Ascending aorta (tissue), 2 donors: ENCODE data around the gene LHPP. TPM values are rescaled to one million over a fixed set of nuclear protein-coding genes. Genes with fewer than 3 reads are reported as not detected.

Experiments
- DNase-seq, 2 donors: peaks; one replicate each; pipeline ENCODE4 v3.0.0-alpha.2; 2019; ENCODE audit warnings: low spot score in 2 of 2
- H3K27ac ChIP-seq, 2 donors: fragments of 200-600 bp; sonication (generic); one replicate each; pipeline ENCODE4 v1.5.1; 2016 to 2017; ENCODE audit warnings: mild to moderate bottlenecking in 1 of 2
- H3K27me3 ChIP-seq: fragments of 200-600 bp; sonication (generic); one replicate; pipeline ENCODE4 v1.5.1; 2017
- H3K36me3 ChIP-seq, 2 donors: fragments of 200-600 bp; sonication (generic); one replicate each; pipeline ENCODE4 v1.5.1; 2016
- H3K4me1 ChIP-seq, 2 donors: fragments of 200-600 bp; sonication (generic); one replicate each; pipeline ENCODE4 v1.5.1; 2016 to 2017; ENCODE audit warnings: mild to moderate bottlenecking in 1 of 2
- H3K4me3 ChIP-seq, 2 donors: fragments of 200-600 bp; sonication (generic); one replicate each; pipeline ENCODE4 v1.5.1; 2016 to 2017; ENCODE audit warnings: mild to moderate bottlenecking in 1 of 2
- H3K9me3 ChIP-seq, 2 donors: fragments of 200-600 bp; sonication (generic); one replicate each; pipeline ENCODE4 v1.5.1; 2016
- intact Hi-C: fragments of 100-400 bp; cut with DNase I; formaldehyde crosslinking; loops from one replicate; pipeline ENCODE4 v1.15.1; 2023
- total RNA-seq: library from RNA; depleted of rRNA; stranded (reverse); fragments of >200 nt; gene quantifications from one replicate; pipeline ENCODE4 v1.1.0, GENCODE V29; 2016
- TF ChIP-seq, protein P1 (sequence below), 3 experiments: fragments of 200-600 bp in 2 of 3; fragments of 450-650 bp in 1 of 3; sonication (generic) in 2 of 3; IDR thresholded peaks; one replicate each; pipeline ENCODE4 v1.5.1; 2016 to 2019; ENCODE audit warnings: antibody characterized with exemption in 3 of 3, mild to moderate bottlenecking in 1 of 3, moderate library complexity in 1 of 3

LHPP gene
- total RNA-seq, 1 donor from 2014 or later, result 5.1 TPM

GRCh38 chr10:124455441-124455840, 6.2 kb upstream of the LHPP start:
- H3K4me3 ChIP-seq, result no peak overlapping the region
- intact Hi-C loops, result no loop called here
- H3K27me3 ChIP-seq, result no peaks in the 10 kb centered on the region
- no peaks in the 10 kb centered on the region for H3K4me1 ChIP-seq
- no peaks in the 10 kb centered on the region for H3K36me3 ChIP-seq
- TF ChIP-seq, protein P1, sequence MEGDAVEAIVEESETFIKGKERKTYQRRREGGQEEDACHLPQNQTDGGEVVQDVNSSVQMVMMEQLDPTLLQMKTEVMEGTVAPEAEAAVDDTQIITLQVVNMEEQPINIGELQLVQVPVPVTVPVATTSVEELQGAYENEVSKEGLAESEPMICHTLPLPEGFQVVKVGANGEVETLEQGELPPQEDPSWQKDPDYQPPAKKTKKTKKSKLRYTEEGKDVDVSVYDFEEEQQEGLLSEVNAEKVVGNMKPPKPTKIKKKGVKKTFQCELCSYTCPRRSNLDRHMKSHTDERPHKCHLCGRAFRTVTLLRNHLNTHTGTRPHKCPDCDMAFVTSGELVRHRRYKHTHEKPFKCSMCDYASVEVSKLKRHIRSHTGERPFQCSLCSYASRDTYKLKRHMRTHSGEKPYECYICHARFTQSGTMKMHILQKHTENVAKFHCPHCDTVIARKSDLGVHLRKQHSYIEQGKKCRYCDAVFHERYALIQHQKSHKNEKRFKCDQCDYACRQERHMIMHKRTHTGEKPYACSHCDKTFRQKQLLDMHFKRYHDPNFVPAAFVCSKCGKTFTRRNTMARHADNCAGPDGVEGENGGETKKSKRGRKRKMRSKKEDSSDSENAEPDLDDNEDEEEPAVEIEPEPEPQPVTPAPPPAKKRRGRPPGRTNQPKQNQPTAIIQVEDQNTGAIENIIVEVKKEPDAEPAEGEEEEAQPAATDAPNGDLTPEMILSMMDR (IDR thresholded peaks at IDR 0.05), result no peak
- H3K9me3 ChIP-seq, result no peaks in the 10 kb centered on the region
- no peak for DNase-seq
- H3K27ac ChIP-seq, result no peak overlapping the region

DNA sequence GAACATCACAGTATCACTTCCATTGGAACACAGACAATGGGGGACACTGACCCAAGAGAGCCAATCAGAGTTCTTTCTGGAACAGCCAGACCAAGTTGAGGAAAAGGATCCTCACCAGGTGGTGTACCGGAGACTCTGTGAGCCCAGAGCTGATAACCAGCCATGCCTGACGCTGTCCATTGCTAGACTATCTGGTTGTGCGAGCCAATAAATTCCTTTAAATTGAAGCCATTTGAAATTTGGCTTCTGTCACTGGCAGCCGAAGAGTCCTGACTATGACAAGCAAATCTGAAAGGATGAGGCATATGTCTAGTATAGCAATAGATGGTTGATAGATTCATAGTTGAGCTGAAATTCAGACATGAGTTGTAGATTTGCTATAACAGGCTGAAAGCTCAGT, 3.1 kb upstream of the LHPP start:
- TF ChIP-seq, protein P1 (IDR thresholded peaks at IDR 0.05), result no peak
- Histone ChIP-seq H3K4me3 (no peak overlapping the region), H3K27ac (no peak overlapping the region), H3K36me3 (no peaks in the 10 kb centered on the region), H3K4me1 (no peaks in the 10 kb centered on the region), H3K27me3 (no peaks in the 10 kb centered on the region), H3K9me3 (no peaks in the 10 kb centered on the region)
- intact Hi-C loops, result no loop called here
- no peak for DNase-seq

GRCh38 chr10:124458889-124459288, 2.7 kb upstream of the LHPP start:
- Histone ChIP-seq H3K36me3 (no peaks in the 10 kb centered on the region), H3K4me3 (no peak overlapping the region), H3K9me3 (no peaks in the 10 kb centered on the region), H3K27me3 (no peaks in the 10 kb centered on the region), H3K4me1 (no peaks in the 10 kb centered on the region), H3K27ac (no peak overlapping the region)
- TF ChIP-seq, protein P1 (IDR thresholded peaks at IDR 0.05), result no peak
- intact Hi-C loops, result no loop called here
- no peak for DNase-seq

- Histone ChIP-seq H3K36me3 (no peaks in the 10 kb centered on the region), H3K4me1 (no peaks in the 10 kb centered on the region), H3K27me3 (no peaks in the 10 kb centered on the region), H3K4me3 (no peak overlapping the region), H3K27ac (no peak overlapping the region), H3K9me3 (no peaks in the 10 kb centered on the region)
- no peak for DNase-seq
- intact Hi-C loops, result no loop called here
- TF ChIP-seq, protein P1 (IDR thresholded peaks at IDR 0.05), result no peak
Observed at GRCh38 chr10:124459395-124459794, 2.2 kb upstream of the LHPP start.

- no peak overlapping the region for H3K4me3 ChIP-seq
- no peaks in the 10 kb centered on the region for H3K4me1 ChIP-seq
- intact Hi-C loops, result loop anchor here (2.0 kb wide), 1 partner anchor 41 kb away; the partner anchor contains the start of gene OAT
- no peaks in the 10 kb centered on the region for H3K27me3 ChIP-seq
- H3K36me3 ChIP-seq, result no peaks in the 10 kb centered on the region
- H3K27ac ChIP-seq, result no peak overlapping the region
- no peaks in the 10 kb centered on the region for H3K9me3 ChIP-seq
- TF ChIP-seq, protein P1 (IDR thresholded peaks at IDR 0.05), result no peak
- no peak for DNase-seq
Observed at GRCh38 chr10:124460144-124460543, 1.5 kb upstream of the LHPP start.

- peak overlapping the region in 1 of 2 donors; percentile 93 for H3K27ac ChIP-seq
Observed at GRCh38 chr10:124462348-124462695, 699 bp downstream of the LHPP start.

More at GRCh38 chr10:124462348-124462695, 699 bp downstream of the LHPP start:
- intact Hi-C loops, result no loop called here
- DNase-seq, result no peak
- H3K9me3 ChIP-seq, result no peaks in the 10 kb centered on the region
- peak overlapping the region; percentile 78 to 96 for H3K4me3 ChIP-seq
- no peaks in the 10 kb centered on the region for H3K4me1 ChIP-seq
- TF ChIP-seq, protein P1 (IDR thresholded peaks at IDR 0.05), result no peak
- no peaks in the 10 kb centered on the region for H3K27me3 ChIP-seq
- H3K36me3 ChIP-seq, result no peaks in the 10 kb centered on the region
